GDM1 (cell line): Measurements from ENCODE around the gene ARID1A.

Source experiments
- DNase-seq: peaks from one replicate; lab custom pipeline; 2025; lab: John Stamatoyannopoulos, UW

ARID1A gene

DNA sequence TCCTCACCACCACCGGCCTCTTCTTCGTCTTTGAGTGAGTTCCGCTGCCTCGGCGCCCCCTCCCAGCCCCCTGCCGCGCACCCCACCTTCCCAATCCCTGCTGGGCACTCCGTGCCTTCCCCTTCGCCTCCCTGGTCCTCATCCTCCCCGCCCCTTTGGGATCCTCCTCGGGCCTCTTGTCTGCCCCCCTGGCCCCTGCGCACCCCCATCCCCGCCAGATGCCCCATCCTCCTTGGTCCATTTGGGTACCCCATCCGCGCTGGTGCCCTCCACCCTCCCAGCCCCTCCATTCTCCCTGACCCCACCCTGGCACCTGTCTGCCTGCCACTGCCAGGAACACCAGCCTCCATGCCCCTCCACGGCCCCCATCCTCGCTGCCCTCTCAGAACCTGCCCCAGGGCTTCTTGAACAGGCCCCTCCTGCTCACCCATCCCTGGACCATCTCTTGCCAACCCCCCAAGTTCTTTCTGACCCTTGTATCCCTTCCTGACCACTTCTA lies 131.3 kb downstream of the ARID1A start:
- DNase-seq: no peak

DNA sequence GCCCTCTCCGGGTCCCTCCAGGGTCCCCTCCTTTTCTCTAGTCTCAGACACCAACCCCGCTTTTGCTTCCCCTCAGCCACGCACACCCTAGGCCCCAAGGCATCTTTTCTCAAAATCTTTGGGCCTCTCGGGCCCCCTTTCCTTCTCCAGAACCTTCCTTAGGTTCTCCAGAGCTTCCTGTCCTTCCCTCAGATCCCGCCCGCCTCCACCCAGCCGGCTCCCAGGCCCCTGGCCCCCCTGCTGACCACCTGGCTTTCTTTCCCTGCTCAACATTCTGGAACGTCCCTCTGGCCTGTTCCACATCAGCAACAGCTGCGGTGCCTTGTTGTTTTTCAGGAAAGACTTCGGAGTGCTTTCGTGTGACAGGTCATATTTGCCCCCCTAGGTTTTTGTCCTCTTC lies 131.8 kb downstream of the ARID1A start:
- DNase-seq: no peak

DNA sequence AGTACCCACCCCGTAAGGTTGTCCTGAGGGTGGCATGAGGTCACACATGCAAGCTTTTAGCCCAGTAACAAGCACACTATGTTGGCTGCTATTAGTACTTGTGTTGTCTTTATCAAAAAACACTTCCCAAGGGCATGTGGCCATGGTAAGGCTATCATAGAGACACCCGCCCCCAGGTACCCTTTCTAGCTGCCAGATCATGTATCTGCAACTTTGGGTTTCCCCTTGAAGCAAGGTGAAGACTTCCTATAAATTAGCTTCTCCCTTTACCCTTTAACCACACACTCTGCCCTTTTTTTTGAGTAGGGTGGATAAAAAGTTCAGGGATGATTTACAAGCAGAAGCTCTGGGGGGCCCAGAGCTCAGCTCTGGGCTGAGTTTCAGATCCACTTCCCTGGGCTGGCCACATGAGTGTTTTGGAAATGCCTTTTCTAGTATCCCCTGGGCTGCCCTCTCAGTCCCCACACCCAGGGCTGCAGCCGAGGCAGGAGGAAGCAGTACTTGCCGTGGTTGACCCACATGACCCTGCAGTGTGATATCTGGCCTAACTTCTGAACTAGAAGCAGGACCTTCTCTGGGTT lies 132.7 kb downstream of the ARID1A start:
- no peak for DNase-seq

DNA sequence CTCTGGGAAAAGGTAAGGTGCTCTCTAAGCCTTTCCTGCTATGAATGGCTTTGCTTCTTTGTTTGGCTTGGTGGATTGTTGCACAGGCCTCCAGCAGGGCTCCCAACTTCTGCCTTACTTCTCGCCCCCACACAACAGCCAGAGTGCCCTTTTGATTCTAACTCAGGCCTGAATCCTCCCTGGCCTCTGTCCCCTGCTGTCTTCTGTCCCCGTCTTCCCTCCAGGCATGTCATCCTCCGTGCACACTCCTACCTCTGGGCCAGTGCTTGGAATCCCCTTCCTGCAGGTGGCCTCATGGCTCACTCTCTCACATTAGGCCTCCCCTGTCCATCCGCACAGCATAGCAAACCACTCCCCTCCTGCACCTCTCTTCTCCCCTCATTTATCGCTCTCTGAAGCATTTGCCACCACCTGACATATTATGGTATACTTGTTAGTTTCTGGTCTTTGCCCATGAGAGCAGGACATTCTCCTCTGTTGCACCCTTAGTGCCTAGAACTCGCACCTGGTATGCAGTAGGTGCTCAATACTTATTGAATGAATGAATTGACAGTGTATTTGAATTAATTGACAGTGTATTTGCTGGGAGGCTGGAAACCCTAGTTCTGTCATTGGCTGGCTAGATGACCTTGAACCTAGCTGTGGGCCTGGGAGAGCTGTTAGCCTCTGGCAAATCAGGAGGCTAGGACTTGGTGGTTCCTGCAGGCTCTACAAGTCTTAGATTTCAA lies 133.5 kb downstream of the ARID1A start:
- no peak for DNase-seq

DNA sequence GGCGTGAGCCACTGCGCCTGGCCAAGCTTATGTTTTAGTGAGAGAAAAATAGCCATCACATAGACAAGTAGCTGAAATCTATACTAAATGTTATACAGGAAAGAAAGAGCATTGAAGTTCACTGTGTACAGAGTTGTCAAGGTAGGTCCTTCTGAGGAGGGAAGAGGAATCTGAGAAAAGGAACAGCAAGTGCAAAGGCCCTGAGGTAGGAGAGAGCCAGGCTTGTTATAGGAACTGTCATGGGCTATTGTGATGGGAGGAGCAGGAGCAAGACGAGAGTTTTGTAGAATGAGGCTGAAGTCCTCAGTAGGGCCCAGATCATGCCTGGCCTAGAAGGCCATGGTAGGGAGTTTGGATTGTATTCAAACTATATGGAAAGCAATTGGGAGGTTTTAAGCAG lies 135.2 kb downstream of the ARID1A start:
- DNase-seq: no peak
